HG02571 (cell line): Measurements from ENCODE around the gene TSSC4.

ENCODE experiments used
- ATAC-seq: cut with Tn5 transposase; IDR thresholded peaks from one replicate; pipeline ENCODE4 v1.9.1; 2021; ENCODE audit warnings: mild to moderate bottlenecking, moderate library complexity; ENCODE audit not compliant: unreplicated experiment

TSSC4 gene

DNA sequence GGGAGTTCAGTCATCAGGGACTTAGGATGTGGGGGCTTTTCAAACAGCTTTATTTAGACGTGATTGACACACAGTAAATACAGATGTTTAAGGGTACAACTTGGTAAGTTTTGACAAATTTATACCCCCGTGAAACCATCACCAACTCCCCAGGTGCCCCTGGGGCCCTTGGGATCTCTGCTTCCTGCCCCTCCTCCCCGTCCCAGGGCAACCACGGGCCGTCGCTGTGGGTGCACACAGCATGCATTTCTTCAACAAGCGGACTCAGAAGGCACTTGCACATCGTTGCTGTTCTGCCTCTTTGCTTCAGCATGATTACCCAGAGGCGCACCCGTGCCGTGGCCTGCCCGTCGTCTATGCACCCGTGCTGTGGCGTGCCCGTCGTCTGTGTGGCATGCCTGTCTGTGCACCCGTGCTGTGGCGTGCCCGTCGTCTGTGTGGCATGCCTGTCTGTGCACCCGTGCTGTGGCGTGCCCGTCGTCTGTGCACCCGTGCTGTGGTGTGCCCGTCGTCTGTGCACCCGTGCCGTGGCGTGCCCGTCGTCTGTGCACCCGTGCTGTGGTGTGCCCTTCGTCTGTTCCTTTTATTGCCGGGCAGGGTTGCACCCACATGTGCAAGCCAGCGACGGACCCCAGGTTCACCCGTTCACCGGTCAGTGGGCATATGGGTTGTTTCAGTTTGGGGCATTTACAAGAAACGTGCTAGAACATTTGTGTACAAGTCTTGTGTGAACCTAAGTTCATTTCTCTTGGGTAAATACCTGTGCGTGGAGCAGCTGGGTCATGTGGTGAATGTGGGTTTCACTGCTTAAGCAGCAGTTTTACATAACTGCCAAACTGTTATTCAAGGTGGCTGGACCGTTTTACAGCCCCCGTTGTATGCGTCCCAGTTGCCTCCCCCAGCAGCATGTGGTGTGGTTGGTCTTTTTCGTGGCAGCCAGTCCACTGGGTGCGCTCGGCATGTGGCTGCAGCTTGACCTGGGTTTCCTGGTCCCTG lies 15.1 kb upstream of the TSSC4 start:
- no peak for ATAC-seq

DNA sequence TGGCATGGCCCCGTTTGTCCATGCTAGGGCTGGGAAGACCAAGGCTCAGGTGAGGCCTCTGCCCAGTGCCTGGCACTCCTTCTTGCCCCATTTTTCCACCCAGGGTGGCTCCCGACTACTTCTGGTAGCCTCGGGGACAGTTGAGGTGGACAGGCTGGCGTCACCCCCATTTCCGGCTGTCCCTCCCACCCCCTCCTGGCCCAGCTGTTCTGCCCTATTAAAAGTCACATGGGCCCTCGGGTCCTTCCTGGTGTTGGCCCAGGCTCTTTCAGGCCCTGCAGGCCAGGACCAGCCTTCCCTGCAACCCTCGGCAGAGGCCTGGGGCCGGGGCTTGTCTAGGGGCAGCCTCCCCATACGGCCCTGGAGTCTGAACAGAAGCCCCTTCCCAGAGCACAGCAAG lies 14.0 kb upstream of the TSSC4 start:
- ATAC-seq = no peak

DNA sequence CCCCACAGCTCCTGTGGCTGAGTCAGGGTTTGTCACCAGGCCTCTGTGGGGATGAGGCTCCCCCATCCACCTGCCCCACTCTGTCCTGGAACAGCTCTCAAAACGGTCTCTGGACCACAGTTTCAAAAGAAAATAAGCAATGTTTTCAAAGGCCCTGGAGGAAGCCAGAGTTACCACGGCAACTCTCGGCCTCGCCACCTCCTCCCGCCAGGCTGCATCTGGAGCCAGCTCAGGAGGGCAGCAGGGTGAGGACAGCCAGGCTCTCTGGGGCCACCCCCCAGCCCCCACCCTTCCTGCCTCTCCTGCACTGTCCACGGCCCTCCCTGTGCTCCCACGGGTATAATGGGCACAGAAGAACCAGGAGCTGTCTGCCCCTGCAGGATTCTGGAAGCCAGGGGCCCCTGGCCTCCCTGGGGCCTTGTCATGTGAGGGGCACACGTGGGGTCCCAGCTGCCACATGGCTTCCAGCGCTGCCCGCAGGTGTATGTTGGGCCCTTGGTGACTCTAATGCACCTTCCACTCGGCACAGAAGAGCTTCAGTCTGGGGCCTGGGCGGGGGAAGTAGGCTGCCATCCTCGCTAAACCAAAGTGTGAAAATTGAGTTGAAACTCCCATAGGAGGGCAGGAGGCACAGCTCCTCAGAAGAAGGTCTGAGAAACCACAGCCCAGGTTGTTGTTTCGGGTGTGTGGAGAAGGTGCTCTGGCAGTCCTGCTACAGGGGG lies 13.1 kb upstream of the TSSC4 start:
- no peak for ATAC-seq

DNA sequence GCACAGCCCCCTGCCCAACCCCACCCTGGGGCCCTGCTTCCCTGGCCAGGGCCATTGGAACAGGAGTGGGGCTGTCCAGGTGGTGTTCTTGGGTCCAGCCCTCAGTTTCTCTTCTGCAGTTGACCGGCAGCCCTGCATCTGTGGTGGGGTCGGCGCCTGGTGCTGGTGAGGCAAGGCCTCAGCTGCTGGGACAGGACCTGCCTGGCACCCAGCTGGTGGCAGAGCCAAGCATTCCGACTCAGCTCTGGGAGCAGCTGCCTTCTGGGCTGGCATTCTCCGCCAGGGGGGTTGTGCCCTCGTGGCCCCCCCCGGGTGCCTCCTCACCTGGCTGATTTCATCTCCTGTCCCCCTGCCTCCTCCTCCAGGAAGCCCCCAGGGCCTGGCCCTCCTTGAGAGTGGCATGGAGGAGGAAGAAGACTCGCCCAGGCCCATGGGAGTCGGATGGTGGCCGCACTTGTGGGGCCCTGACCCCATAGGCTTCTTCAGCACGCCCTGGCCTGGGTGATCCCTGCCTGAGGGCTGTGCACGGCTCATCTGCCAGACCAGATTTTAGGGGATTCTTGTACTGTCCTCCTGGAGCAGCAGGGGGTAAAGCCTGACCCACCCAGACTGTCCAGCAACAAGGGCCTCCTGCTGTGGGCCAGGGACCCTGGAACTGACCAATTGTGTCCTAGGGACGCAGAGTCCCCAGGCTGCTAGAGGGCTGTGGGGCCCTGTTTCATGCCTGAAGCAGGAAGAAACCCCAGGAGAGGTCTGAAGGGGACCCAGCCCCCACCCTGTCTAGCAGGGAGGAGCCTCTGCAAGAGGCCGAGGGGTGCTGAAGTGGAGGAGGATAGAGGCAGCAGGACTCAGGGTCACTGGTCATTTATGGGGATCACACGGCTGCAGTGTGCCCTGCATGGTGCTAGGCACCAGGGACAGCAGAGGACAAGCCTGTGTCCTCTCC lies 11.8 kb upstream of the TSSC4 start:
- ATAC-seq = no peak

DNA sequence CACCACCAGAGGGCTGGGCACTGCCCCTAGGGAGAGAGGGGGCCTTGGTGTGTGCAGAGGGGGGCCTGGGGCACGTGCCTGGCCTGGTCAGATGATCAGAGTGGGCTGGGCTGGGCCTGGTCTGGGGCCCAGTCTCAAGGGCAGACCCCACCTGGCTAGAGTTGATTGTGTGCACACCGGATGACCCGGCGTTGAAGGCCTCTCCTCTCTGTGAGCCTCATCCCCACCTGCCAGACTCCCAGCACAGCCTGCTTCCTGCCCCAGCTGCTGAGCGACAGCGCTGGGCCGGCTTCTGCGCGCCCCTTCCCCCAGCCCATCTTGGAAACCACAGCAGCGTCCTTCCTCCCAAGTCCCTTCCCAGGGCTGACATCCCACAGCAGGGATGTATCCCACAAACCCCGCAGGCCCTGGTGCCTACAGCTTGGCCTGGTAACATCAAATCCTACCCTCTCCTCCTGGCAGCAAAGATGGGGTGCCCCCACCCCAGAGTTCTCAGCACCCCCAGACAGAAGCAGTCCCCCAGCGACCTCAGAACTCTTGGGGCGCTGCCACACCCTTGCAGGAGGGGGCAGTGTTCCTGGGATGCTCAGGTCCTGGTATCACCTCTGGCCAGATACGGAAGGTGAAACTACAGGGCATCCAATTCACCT lies 11.0 kb upstream of the TSSC4 start:
- no peak for ATAC-seq

DNA sequence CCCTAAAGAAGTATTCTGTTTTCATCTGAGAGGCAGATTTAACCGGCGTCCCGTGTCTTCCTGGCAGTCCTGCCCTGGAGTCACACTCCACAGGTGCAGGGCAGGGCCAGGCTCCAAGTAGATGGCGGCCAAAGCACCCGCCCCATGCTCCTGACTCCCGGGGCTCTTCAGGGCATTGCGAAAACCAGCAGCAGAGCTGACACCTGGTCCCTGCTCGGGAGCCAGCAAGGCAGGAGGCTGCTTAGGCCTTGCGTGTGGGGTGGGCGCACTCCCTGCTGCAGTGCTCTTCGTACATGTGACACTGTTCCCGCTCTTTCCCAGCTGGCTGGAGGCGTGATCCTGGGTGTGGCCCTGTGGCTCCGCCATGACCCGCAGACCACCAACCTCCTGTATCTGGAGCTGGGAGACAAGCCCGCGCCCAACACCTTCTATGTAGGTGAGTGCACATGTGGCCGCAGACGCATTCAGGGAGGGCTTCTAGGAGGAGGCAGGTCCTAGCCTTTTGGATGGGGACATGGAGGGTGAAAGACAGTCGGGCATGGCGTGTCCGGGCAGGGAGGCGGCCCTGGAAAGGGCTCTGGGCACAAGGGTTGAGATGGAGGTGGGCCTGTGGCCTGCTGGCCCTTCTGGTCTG lies 10.3 kb upstream of the TSSC4 start:
- ATAC-seq = no peak

DNA sequence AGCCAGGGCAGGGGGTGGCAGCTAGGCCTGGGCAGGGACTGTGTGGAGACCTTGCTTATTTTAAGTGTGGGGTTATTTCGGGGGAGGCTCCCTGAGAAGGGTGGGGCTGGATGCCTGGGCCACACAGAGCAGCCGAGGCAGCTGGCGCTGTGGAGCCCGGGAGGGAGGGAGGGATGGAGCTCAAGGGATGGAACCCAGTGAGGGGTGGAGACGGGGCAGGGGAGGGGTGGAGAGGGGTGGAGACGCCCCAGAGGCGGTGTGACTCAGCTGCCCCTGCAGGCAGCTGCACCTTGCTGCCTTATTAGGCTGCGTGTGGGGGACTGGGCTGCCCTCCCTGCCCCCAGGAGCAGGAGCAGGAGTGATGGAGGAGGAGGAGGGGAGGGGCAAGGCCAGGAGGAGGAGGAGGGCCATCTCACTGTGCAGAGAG lies 9.8 kb upstream of the TSSC4 start:
- no peak for ATAC-seq

DNA sequence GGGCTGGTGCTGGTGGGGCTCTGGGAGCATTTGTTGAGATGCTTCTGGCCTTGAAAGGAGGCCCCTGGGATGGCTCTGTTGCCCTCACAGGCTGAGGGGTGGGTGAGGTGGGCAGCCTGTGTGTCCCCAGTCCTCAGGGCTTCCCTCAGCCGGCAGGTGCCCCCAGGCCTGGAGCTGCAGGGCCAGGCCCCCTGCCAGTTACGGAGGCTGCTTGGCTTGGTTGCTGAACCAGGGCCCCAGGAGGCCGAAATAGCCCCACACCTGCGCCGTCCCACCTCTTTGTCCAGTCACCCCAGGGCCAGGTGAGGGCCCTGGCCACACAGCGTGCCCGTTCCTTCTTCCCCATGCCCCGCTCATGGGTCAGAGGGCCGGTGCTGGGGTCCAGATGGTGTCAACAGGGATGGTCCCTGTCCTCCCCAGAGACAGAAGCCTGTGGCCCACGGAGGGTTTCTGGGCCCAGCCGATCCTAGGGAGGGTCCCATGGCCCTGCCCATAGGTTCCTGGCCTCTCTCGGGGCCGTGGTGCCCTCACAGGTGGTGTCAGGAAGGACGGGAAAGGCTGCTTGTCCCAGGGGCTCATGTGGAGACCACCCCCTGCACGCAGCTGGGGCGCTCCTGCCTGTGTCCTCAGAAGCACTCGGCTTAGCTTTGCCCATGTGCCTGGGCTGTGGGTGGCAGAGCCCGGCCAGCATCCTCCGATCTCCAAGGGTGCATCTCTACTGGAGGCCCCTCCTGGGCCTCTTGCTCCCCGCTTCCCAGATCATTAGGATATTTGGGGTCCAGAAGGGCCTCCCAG lies 9.2 kb upstream of the TSSC4 start:
- ATAC-seq = no peak

DNA sequence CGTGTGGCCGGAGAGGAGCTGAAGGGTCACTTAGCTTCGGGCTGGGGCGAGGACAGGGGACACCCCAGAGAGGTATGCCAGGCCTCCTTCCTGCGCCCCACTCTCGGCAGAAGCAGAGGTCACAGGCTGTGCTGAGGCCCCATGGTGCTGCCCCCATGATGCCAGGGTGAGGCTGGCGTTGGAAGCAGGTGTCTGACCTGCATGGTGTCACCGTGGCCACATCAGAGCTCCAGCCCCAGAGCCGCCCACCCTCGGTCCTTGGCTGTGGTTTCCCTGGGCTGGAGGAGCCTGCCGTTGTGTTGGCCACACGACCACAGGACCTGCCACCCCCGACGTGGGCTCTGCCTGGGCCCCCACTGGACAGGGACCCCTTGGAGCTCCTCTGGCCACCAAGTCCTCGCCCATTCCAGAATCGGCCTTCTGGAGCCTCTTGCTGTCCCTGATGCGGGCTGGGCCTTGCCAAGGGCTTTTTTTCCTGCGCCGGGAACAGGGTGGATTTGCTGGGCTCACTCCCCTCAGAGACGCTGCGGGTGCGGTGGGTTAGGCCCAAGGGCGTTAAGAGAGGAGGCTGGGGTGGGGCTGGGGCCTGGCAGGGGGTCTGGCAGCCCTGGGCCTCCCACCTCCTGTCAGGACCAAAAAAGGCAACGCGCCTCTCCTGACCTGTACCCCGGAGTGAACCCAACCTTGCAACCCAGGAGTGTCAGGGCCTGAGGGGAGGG lies 8.2 kb upstream of the TSSC4 start:
- ATAC-seq = no peak

DNA sequence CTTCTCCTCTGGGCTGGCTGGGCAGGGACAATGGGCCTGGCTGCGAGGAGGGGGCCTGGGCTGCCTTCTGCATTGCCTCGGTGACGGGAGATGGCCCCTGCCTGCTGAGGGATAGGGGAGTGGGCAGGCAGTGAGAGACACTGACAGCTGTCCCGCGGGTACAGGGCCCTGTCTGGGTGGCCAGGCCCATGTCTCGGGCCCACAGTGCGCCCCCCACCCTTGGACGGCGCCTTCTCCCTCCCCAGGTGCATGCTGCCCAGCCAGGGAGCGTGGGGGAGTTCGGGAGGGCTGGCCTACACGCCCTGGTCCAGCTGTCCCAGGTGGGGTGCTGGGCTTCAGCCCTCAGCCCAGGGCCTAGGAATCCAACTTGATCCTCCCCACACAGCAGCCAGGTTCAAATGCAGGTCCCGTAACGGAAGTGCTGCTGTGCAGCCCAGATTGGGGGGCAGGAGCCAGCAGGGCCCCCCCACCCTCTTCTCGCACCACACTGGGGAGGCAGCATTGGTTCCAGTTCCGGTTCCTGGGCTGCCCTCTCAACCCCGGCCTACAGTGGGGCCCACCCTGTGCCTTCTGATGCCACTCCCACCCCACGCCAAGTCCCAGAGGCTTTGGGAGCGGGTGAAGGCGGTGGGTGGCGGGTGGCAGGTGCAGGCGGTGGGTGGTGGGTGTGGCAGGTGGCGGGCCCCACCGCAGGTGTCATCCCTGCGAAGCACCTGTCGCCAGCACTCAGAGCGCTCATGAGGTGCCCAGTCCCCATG lies 7.3 kb upstream of the TSSC4 start:
- ATAC-seq = no peak

DNA sequence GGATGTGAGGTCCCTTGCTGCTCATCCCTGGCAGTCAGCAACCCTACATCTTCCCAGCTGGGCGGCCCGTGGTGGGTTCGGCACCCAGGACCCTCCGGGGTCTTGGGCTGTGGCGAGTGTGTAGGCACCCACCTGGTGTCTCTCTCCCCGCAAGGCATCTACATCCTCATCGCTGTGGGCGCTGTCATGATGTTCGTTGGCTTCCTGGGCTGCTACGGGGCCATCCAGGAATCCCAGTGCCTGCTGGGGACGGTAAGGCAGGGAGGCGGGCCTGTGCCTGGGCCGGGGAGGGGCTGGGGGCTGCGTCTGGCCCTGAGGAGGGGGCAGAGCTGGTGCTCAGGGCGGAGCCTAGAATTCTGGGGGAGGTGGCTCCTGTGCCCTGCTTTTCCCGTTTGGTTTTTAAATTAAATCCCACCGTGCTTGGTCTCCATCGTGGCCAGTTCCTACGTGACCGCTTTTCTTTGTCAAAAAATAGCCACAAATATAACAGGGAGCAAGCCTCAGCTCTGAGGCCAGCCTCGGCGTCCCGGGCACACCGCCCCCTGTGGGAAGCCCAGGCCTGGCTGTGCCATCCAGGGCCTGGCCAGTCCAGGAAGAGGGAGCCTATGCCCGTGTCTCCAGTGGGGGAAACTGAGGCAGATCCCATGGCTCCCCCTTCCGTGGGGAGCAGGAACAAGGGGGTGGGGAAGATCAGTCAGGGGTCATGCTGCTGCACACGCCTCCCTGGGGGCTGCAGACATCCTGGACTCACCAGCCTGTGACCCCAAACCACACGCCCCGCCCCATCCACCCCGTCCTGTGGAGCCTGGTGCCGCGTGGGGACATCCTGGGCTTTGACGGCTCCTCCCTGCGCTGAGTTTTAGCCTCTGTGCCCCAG lies 6.4 kb upstream of the TSSC4 start:
- no peak for ATAC-seq

DNA sequence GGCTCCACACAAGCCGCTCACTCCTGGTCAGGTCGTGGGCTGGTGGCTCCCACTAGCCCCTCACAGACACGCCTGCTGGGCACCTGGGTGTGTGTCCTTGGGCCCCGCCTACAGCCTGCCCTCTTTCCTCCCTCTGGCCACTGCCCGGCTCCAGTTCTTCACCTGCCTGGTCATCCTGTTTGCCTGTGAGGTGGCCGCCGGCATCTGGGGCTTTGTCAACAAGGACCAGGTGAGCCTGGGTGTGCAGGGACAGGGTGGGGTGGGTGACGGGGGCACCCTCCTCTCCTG lies 5.8 kb upstream of the TSSC4 start:
- ATAC-seq = no peak

DNA sequence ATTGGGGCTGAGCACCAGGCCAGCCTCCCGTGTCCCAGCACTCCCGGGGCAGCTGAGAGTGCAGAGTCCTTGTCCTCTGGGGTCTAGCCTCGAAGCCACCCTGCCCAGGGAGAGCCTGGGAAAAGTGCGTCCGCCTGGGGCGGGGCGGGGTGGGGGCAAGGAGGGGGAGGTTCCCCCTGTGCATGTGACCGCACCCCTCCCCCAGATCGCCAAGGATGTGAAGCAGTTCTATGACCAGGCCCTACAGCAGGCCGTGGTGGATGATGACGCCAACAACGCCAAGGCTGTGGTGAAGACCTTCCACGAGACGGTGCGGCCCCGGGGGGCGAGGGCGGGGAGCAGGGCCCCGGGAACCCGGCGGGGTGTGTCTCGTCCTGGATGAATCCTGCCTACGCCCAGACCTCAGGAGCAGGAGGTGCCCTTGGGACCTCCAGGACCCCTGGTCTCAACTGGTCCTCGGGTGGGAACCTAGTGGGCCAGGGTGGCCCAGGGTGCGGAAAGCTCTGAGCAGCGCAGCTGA lies 5.3 kb upstream of the TSSC4 start:
- no peak for ATAC-seq

DNA sequence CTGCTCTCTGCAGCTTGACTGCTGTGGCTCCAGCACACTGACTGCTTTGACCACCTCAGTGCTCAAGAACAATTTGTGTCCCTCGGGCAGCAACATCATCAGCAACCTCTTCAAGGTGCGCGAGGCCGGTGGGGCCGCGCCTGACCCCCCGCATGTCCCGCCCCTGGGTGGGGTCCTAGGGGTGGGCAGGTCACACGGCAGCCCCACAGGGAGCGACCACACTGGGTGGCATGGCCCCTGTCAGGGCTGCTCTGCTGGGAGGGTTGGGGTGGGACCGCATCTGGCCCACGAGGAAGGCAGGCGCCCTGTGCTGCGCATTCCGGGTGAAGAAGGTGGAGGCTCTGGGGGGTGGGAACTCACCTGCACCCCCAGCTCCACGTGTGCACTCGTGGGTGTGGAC lies 4.7 kb upstream of the TSSC4 start:
- no peak for ATAC-seq

DNA sequence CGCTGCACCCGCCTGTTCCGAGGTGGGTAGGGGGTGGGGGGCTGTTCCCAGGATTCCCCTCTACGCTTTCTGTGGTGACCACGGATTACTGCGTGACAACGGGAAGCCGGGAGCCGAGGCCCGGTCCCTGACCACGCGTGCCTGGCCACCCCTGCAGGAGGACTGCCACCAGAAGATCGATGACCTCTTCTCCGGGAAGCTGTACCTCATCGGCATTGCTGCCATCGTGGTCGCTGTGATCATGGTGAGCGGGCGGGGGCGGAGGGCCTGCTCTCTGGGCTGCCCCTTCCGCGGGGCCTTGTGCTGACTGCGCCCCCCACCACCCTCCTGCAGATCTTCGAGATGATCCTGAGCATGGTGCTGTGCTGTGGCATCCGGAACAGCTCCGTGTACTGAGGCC lies 4.1 kb upstream of the TSSC4 start:
- ATAC-seq = no peak

DNA sequence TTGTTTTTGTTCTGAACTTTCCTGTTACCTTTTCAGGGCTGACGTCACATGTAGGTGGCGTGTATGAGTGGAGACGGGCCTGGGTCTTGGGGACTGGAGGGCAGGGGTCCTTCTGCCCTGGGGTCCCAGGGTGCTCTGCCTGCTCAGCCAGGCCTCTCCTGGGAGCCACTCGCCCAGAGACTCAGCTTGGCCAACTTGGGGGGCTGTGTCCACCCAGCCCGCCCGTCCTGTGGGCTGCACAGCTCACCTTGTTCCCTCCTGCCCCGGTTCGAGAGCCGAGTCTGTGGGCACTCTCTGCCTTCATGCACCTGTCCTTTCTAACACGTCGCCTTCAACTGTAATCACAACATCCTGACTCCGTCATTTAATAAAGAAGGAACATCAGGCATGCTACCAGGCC lies 3.5 kb upstream of the TSSC4 start:
- no peak for ATAC-seq
